PC-9 (cell line): ENCODE results near the gene WSCD2. TPM values are rescaled to one million over a fixed set of nuclear protein-coding genes. Genes with fewer than 3 reads are reported as not detected.

Experiments used
- BruUV-seq: library from RNA; stranded (reverse); fragments of 400-500 nt; replicated peaks from 2 replicates; lab custom pipeline; 2021; lab: Mats Ljungman, UMichigan
- CTCF ChIA-PET: fragments of 300-600 bp; sonication (Branson Sonifier 250); formaldehyde crosslinking; loops from one replicate; lab custom pipeline; 2022; ENCODE audit warnings: antibody characterized with exemption; lab: Charles Lee
- POLR2A ChIA-PET: fragments of 300-600 bp; sonication (Branson Sonifier 250); formaldehyde crosslinking; loops from one replicate; lab custom pipeline; 2022; ENCODE audit warnings: antibody characterized with exemption; ENCODE audit not compliant: unreplicated experiment; lab: Charles Lee
- DNase-seq, 2 experiments: peaks; one replicate each; pipeline versions ENCODE4 v3.0.0 to v3.0.0-alpha.2; 2015 to 2022; ENCODE audit warnings: mixed read lengths in 1 of 2
- H2AFZ ChIP-seq: fragments of 200-600 bp; sonication (generic); 2 replicates; pipeline ENCODE4 v1.8.1; 2017; ENCODE audit warnings: antibody characterized with exemption
- H3F3A ChIP-seq: fragments of 200-600 bp; sonication (generic); 2 replicates; pipeline ENCODE4 v1.8.1; 2017; ENCODE audit warnings: antibody characterized with exemption, mild to moderate bottlenecking, low read depth; ENCODE audit not compliant: insufficient read depth
- H3K27ac ChIP-seq: fragments of 200-600 bp; sonication (generic); 2 replicates; pipeline ENCODE4 v1.6.1; 2016; ENCODE audit warnings: mixed run types
- H3K27me3 ChIP-seq: fragments of 200-600 bp; sonication (generic); 2 replicates; pipeline ENCODE4 v1.6.1; 2016; ENCODE audit warnings: low read depth, mixed run types; ENCODE audit not compliant: insufficient read depth
- H3K36me3 ChIP-seq: fragments of 200-600 bp; sonication (generic); 2 replicates; pipeline ENCODE4 v1.6.1; 2016; ENCODE audit warnings: low read depth, mixed run types
- H3K4me1 ChIP-seq: fragments of 200-600 bp; sonication (generic); replicated peaks from 2 replicates; pipeline ENCODE4 v1.6.1; 2016; ENCODE audit warnings: mixed run types; ENCODE audit not compliant: insufficient read depth
- H3K4me2 ChIP-seq: fragments of 200-600 bp; sonication (generic); 2 replicates; pipeline ENCODE4 v1.6.1; 2017; ENCODE audit warnings: mixed run types
- H3K4me3 ChIP-seq: fragments of 200-600 bp; sonication (generic); 2 replicates; pipeline ENCODE4 v1.6.1; 2016; ENCODE audit warnings: mixed run types
- H3K79me2 ChIP-seq: fragments of 200-600 bp; sonication (generic); 2 replicates; pipeline ENCODE4 v1.6.1; 2017; ENCODE audit warnings: low read depth, mixed run types
- H3K9me2 ChIP-seq: fragments of 200-600 bp; sonication (generic); 2 replicates; pipeline ENCODE4 v1.8.1; 2017; ENCODE audit warnings: mild to moderate bottlenecking; ENCODE audit not compliant: insufficient read depth
- H3K9me3 ChIP-seq: fragments of 200-600 bp; sonication (generic); 2 replicates; pipeline ENCODE4 v1.8.1; 2016; ENCODE audit warnings: low read depth; ENCODE audit not compliant: insufficient read depth
- H4K20me1 ChIP-seq: fragments of 200-600 bp; sonication (generic); 2 replicates; pipeline ENCODE4 v1.8.1; 2017; ENCODE audit not compliant: insufficient read depth
- EZH2 ChIP-seq: fragments of 200-600 bp; sonication (generic); IDR thresholded peaks from 2 replicates; pipeline ENCODE4 v1.8.0; 2017; ENCODE audit warnings: antibody characterized with exemption, low read depth
- intact Hi-C: fragments of 100-400 bp; cut with micrococcal nuclease; formaldehyde crosslinking; loops from one replicate; pipeline ENCODE4 v1.10.0; 2022; ENCODE audit not compliant: unreplicated experiment
- total RNA-seq: library from RNA; stranded (reverse); gene quantifications from 2 replicates; pipeline ENCODE4 v1.2.3, GENCODE V29; 2021
- TF ChIP-seq, protein P1 (sequence below): fragments of 200-600 bp; sonication (generic); conservative IDR thresholded peaks from 2 replicates; pipeline ENCODE4 v1.6.1; 2017; ENCODE audit warnings: mixed run types, antibody characterized with exemption, mild to moderate bottlenecking, moderate library complexity

Gene WSCD2
- total RNA-seq, 1 experiment from 2014 or later = not detected

DNA sequence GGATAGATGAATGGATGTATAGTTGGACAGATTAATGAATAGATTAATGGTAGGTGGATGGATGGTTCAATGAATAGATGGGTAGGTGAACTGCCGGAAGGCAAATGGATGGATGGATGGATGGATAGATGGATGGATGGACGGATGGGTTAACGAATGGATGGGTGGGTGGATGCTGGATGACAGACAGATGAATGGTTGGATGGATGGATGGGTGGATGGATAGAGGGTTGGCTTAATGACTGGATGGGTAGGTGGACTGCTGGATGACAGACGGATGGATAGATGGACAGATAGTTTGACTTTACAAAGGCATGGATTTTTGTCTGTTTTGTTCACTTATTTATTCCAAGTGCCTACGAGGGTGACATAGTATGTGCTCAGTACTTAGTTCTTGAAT, 64.4 kb downstream of the WSCD2 start:
- no TSS peak for BruUV-seq
- TF ChIP-seq EZH2 = no peak
- TF ChIP-seq, protein P1, sequence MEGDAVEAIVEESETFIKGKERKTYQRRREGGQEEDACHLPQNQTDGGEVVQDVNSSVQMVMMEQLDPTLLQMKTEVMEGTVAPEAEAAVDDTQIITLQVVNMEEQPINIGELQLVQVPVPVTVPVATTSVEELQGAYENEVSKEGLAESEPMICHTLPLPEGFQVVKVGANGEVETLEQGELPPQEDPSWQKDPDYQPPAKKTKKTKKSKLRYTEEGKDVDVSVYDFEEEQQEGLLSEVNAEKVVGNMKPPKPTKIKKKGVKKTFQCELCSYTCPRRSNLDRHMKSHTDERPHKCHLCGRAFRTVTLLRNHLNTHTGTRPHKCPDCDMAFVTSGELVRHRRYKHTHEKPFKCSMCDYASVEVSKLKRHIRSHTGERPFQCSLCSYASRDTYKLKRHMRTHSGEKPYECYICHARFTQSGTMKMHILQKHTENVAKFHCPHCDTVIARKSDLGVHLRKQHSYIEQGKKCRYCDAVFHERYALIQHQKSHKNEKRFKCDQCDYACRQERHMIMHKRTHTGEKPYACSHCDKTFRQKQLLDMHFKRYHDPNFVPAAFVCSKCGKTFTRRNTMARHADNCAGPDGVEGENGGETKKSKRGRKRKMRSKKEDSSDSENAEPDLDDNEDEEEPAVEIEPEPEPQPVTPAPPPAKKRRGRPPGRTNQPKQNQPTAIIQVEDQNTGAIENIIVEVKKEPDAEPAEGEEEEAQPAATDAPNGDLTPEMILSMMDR = no peak
- Histone ChIP-seq H2AFZ (no peak overlapping the region), H3K4me1 (no peaks in the 10 kb centered on the region), H3K79me2 (no peaks in the 10 kb centered on the region), H3K4me3 (no peak overlapping the region), H3K4me2 (no peak overlapping the region), H3K27me3 (no peaks in the 10 kb centered on the region), H3K9me3 (no peaks in the 10 kb centered on the region), H4K20me1 (no peaks in the 10 kb centered on the region), H3K36me3 (no peaks in the 10 kb centered on the region), H3K9me2 (no peaks in the 10 kb centered on the region), H3F3A (no peaks in the 10 kb centered on the region), H3K27ac (no peak overlapping the region)
- POLR2A ChIA-PET = no interaction called here
- intact Hi-C loops = no loop called here
- DNase-seq = no peak
- CTCF ChIA-PET = no interaction called here

DNA sequence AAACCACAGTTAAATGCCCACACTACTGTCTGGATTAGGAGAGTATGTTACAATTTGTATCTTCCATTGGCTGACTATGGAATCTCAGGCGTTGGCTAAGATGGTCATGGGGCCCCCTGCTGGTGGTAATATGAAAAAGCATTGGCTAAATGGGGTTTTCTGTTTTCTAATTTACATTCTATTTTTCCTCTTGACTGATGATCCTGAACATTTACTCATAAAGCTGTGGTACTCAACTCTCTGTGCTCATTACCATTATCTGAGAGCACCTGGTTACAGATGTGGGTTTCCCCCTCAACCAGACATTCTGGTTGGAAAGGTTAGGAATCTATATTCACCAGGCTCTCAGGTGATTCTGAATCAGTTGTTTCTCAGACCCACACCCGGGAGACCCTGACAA, 64.8 kb downstream of the WSCD2 start:
- Histone ChIP-seq H3F3A (no peaks in the 10 kb centered on the region), H3K79me2 (no peaks in the 10 kb centered on the region), H3K4me3 (no peak overlapping the region), H3K4me1 (no peaks in the 10 kb centered on the region), H3K4me2 (no peak overlapping the region), H3K27me3 (no peaks in the 10 kb centered on the region), H3K27ac (no peak overlapping the region), H3K36me3 (no peaks in the 10 kb centered on the region), H4K20me1 (no peaks in the 10 kb centered on the region), H3K9me3 (no peaks in the 10 kb centered on the region), H3K9me2 (no peaks in the 10 kb centered on the region), H2AFZ (no peak overlapping the region)
- no peak for DNase-seq
- intact Hi-C loops = no loop called here
- CTCF ChIA-PET = no interaction called here
- TF ChIP-seq, protein P1 = peak; percentile 78
- no peak for TF ChIP-seq EZH2
- no TSS peak for BruUV-seq
- POLR2A ChIA-PET = no interaction called here

DNA sequence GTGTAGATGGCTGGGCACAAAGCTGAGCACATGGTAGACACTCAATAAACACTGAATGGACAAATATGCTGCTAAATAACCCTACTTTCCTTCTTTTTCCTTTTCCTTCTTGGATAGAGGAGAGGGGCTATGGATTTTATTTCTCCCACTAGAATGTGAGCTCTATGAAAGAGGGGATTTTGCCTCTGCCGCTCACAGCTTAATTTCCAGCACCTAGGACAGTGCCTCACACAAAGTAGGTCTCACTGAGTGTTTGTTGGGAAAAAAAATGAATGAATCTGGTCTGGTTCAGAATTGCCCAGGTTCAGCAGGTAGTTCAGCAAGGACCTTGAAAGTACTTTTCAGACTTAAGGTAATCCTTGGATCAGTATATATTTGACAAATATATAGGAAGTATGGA, 65.5 kb downstream of the WSCD2 start:
- no peaks in the 10 kb centered on the region for H3K4me1 ChIP-seq
- intact Hi-C loops = no loop called here
- H3K4me2 ChIP-seq = no peak overlapping the region
- no peaks in the 10 kb centered on the region for H3K79me2 ChIP-seq
- no peaks in the 10 kb centered on the region for H4K20me1 ChIP-seq
- no peak for DNase-seq
- H3K9me2 ChIP-seq = no peaks in the 10 kb centered on the region
- no peak for TF ChIP-seq EZH2
- TF ChIP-seq, protein P1 = no peak
- no peaks in the 10 kb centered on the region for H3F3A ChIP-seq
- BruUV-seq = no TSS peak
- H3K36me3 ChIP-seq = no peaks in the 10 kb centered on the region
- no peaks in the 10 kb centered on the region for H3K9me3 ChIP-seq
- CTCF ChIA-PET = no interaction called here
- no peak overlapping the region for H2AFZ ChIP-seq
- H3K4me3 ChIP-seq = no peak overlapping the region
- POLR2A ChIA-PET = no interaction called here
- no peak overlapping the region for H3K27ac ChIP-seq
- no peaks in the 10 kb centered on the region for H3K27me3 ChIP-seq
